ENCODE measurements around the gene EPSTI1. TPM values are rescaled to one million over a fixed set of nuclear protein-coding genes. Genes with fewer than 3 reads are reported as not detected.
"Not testable (repeated sequence)": the region's sequence is repeated elsewhere in the genome, so short reads cannot be mapped to it uniquely, and the experiment has no call there.

Gene EPSTI1
- total RNA-seq: 109 and 121 TPM in 2 replicates

GRCh38 chr13:42991898-42992763, at the start of gene EPSTI1:
EPSTI1 (minus strand) TSS chr13:42992241; CDS start chr13:42992165, 76 bp downstream.
- intact Hi-C loops (cut with micrococcal nuclease): loop anchor here (1.0 to 10.0 kb wide), 13 partner anchors 31 to 1975 kb away; partner anchors contain the start of genes AKAP11, CCDC122, DGKH and DNAJC15

- intact Hi-C loops (cut with micrococcal nuclease): no loop called here
Measured at GRCh38 chr13:43041369-43041921, 49.4 kb upstream of the EPSTI1 start.

- intact Hi-C loops (cut with micrococcal nuclease): not testable (repeated sequence)
Measured at GRCh38 chr13:43040581-43041368, 48.7 kb upstream of the EPSTI1 start.

GRCh38 chr13:43039966-43040365, 47.9 kb upstream of the EPSTI1 start:
- intact Hi-C loops (cut with micrococcal nuclease): no loop called here

- intact Hi-C loops (cut with micrococcal nuclease): no loop called here
Measured at GRCh38 chr13:43036351-43037250, 44.6 kb upstream of the EPSTI1 start.

- intact Hi-C loops (cut with micrococcal nuclease): loop anchor here (1.0 kb wide), 1 partner anchor 8 kb away; no protein-coding TSS in a partner anchor
Measured at GRCh38 chr13:43033038-43033437, 41.0 kb upstream of the EPSTI1 start.

GRCh38 chr13:43031881-43032280, 39.8 kb upstream of the EPSTI1 start:
- intact Hi-C loops (cut with micrococcal nuclease): no loop called here

GRCh38 chr13:43030548-43030947, 38.5 kb upstream of the EPSTI1 start:
- intact Hi-C loops (cut with micrococcal nuclease): no loop called here

GRCh38 chr13:43026262-43026661, 34.2 kb upstream of the EPSTI1 start:
- intact Hi-C loops (cut with micrococcal nuclease): no loop called here

GRCh38 chr13:43023289-43023963, 31.4 kb upstream of the EPSTI1 start, which contains the start of gene DNAJC15:
DNAJC15 (plus strand) TSS chr13:43023586; CDS start chr13:43023627, 41 bp downstream.
- intact Hi-C loops (cut with micrococcal nuclease): loop anchor here (1.0 to 2.0 kb wide), 5 partner anchors 27 to 61 kb away; partner anchors contain the start of gene EPSTI1

- intact Hi-C loops (cut with micrococcal nuclease): loop anchor here (1.0 to 2.0 kb wide), 5 partner anchors 27 to 62 kb away; partner anchors contain the start of gene EPSTI1
Measured at GRCh38 chr13:43022934-43023288, 30.9 kb upstream of the EPSTI1 start.

GRCh38 chr13:43021926-43022670, 30.1 kb upstream of the EPSTI1 start:
- intact Hi-C loops (cut with micrococcal nuclease): loop anchor here (2.0 kb wide), 1 partner anchor 63 kb away; no protein-coding TSS in a partner anchor

- intact Hi-C loops (cut with micrococcal nuclease): no loop called here
Measured at GRCh38 chr13:43020794-43021193, 28.8 kb upstream of the EPSTI1 start.

GRCh38 chr13:43019811-43020210, 27.8 kb upstream of the EPSTI1 start:
- intact Hi-C loops (cut with micrococcal nuclease): no loop called here

- intact Hi-C loops (cut with micrococcal nuclease): no loop called here
Measured at GRCh38 chr13:43016226-43016625, 24.2 kb upstream of the EPSTI1 start.

- intact Hi-C loops (cut with micrococcal nuclease): no loop called here
Measured at GRCh38 chr13:43014162-43014561, 22.1 kb upstream of the EPSTI1 start.

- intact Hi-C loops (cut with micrococcal nuclease): no loop called here
Measured at GRCh38 chr13:43009506-43009905, 17.5 kb upstream of the EPSTI1 start.

GRCh38 chr13:43008596-43008995, 16.6 kb upstream of the EPSTI1 start:
- intact Hi-C loops (cut with micrococcal nuclease): no loop called here
